GM21786 (cell line): Measurements from ENCODE around the gene C2CD4B.

ENCODE experiments used
- ATAC-seq: cut with Tn5 transposase; IDR thresholded peaks from one replicate; pipeline ENCODE4 v1.9.1; 2021; ENCODE audit not compliant: unreplicated experiment

The C2CD4B gene, protein sequence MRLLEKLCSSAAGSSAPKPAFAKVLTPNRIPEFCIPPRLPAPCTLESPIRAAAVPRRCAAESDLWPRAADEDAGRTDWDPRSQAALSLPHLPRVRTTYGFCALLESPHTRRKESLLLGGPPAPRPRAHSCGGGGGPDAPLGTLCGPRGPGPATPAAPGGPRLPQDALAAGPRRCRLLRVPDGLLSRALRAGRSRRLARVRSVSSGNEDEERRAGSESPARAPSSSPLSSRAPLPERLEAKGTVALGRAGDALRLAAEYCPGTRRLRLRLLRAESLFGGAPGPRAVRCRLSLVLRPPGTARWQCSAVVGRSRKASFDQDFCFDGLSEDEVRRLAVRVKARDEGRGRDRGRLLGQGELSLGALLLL

DNA sequence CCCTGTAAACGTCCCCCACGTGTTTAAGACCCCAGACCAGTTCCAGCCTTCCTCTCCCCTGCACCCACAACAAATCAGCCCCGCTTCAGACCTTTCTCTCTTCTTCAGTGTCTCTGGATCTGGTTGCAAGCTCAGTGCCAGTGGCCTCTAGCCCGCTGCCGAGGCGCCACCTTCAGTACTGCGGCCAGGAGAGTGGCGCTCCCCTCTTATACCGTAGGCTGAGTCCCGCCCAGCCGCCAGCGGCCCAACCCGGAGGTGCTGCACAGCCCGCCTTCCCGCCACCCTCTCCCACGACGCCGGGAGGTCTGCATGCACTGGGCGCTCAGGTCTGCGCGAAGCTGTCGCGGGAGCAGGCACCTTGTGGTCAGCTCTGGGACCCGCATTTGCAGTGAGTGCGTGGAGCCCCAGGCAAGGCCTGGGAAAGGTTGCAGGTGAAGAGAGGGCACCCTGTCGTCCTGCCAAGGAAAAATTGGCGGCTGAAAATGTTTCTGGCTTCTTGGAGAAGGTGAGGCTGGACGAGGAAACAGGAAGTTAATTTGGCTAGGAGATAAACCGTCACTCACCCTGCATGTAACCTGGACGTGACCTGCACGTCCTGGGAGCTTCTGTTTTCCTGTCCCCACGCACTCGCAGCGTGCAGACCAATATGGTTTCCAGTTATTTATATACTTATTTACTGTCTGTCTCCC is at the start of gene C2CD4B:
C2CD4B (minus strand) TSS at position 182 of the 689 bp plus-strand sequence. CDS start 301 bp downstream, outside the sequence.
- ATAC-seq, result no peak

DNA sequence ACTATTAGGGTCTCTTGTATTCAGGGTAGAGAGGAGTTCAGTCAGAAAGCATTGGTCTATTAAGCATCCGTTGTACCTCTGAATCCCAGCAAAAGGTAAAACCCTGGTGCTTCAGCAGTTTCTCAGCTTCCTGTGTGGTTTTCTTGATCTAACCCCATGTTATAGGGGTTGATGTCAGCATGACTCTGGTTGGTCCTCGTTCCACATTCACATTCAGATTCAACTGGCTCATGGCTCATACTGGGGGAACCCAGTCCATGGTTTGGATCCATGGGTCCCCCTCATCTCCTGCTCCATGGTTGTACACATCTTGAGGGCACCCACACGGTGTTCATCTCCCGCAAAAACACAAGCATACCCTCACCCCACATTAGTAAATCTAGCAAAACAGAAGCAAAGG is 47.7 kb upstream of the C2CD4B start:
- ATAC-seq, result no peak

DNA sequence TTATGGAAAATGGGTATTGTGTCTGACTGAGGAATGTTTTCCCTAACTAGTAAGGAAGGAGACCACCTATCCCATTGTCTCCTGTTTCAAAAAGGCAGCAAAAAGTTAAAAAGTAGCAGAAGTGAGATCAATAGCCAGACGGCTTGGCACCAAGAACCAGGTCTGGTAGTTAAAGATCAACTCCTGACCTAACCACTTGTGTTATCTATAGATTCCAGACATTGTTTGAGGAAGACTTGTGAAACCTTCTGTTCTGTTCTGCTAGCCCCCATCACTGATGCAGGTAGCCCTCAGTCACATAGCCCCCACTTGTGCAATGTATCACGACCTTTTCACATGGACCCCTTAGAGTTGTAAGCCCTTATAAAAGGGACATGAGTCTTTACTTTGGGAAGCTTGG is 46.3 kb upstream of the C2CD4B start:
- no peak for ATAC-seq

DNA sequence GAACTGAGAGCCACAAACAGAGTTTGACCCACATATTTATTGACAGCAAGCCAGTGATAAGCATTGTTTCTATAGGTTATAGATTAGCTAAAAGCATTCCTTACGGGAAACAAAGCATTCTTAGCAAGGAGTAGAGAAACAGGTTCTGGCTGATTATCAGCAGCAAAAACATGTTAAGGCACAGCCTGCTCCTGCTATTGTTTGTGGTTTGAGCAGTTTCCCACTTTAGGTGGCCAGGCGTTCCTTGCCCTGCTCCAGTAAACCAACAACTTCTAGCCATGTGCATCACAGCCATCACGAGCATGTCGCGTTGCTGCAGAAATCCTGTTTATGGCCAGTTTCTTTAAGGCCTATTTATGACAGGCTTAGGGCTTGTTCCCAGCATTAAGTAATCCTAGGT is 44.7 kb upstream of the C2CD4B start:
- ATAC-seq, result no peak

DNA sequence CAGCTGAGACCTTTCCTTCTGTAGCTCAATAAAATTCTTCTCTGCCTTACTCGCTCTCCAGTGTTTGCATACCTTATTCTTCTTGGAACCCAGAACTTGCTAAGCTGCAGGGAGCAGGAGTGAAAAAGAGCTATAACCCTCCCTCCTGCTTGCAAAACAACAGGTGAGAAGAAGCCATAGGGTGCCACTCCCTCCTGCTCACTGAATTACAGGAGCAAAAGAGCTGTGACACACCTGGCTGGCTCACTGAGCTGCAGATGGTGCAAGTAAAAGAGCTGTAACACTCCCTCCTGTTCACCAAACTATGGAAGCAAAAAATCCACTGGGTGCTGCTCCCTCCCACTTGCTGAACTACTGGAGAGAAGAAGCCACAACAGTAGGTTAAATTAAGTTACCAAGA is 44.2 kb upstream of the C2CD4B start:
- no peak for ATAC-seq

DNA sequence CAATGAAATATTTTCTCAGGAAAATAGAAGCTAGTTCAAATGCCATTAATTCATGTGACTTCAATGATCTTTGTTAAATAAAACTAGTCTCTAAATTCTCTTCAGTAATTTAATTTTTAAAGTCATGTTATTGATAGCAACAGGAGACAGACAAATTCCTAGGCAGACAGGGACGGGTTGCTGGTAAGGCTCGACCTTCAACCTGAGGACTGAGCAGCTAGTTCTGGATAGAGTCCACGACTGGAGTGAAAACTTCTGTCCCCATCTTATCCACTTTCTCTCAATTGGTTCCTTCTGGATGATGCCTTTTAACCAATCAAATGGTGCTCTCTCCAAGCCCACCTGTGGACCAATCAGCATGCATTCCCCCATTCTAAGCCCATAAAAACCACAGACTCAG is 43.8 kb upstream of the C2CD4B start:
- no peak for ATAC-seq

DNA sequence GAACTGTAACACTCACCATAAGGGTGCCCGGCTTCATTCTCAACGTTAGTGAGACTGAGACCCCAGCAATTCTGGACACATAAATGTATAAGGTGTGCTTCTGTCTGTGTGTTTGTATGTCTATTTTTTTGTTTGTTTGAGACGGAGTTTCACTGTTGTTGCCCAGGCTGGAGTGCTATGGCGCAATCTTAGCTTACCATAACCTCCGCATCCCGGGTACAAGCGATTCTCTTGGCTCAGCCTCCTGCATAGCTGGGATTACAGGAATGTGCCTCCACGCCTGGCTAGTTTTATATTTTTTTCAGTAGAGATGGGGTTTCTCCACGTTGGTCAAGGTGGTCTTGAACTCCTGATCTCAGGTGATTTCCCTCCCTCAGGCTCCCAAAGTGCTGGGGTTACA is 43.3 kb upstream of the C2CD4B start:
- no peak for ATAC-seq

DNA sequence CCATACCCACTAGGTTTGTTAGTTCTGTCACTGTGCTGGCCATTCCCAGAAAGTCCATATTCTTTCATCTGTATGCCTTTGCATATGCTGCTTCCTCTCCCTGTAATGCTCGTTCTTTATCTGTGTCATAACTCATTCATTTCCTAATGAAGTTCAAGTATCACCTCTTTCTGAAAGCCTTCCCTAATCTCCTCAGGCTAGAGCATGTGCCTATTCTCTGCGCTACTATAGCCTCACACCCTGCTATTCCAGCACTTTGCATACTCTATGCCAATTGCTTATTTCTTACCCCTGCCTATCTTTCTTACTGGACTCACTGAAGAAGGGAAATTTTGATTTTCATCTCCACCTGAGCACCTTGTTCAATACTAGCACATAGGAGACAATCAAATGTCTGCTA is 25.6 kb upstream of the C2CD4B start:
- ATAC-seq, result no peak

DNA sequence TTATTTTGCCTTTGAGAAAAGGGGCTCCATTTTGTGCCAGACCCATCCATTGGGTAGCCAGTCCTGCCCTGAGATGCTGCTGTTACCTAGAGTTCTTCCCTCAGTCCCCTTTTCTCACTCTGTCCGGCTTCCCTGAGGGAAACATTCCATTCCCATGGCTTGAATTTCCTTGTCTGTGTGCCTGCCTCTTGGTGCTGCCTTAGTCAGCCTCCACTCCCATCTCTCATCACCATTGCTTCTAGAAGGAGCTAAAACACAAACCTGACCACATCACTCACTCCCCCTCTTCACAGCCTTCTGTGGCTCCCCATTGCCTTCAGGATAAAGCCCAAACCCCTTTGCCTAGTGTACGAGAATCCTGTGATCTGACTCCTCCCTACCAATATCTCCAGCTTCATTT is 25.2 kb upstream of the C2CD4B start:
- no peak for ATAC-seq

DNA sequence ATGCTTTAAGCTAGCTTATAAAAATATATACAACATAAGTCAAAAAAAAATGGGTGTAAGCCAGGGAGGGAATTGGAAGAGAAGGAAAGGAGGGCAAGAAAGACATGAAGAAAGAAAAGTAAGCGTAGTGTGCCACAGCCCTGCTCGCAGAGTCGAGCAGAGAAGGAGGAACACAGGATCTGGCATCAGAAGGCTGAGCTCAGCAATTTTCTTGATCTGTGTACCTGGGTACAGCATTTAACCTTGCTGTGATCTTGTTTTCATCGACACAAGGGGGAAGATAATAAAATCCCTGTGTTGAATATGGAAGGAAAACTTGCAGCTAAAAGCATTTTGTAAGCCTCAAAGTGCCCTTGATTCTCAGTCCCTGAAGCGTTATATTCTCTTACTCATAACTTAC is 23.7 kb upstream of the C2CD4B start:
- ATAC-seq, result no peak

DNA sequence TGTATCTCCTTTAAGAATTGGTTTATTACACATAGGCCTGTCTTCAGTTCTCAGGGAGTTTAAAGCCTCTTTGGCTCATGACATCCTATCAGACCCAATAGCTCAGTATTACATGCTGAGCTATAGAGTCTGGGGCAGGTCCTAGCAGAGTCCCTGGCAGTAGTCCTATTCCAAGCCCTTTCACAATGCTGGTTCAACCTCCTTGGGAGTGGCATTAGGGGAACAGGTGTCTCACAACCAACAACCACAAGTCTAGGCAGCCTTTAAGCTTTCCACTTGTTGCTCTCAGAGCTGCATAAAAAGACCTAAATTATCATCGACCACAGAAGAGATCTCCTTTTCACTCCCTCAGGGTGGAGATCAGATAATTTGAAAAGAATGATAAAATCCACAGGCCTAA is 22.8 kb upstream of the C2CD4B start:
- no peak for ATAC-seq

DNA sequence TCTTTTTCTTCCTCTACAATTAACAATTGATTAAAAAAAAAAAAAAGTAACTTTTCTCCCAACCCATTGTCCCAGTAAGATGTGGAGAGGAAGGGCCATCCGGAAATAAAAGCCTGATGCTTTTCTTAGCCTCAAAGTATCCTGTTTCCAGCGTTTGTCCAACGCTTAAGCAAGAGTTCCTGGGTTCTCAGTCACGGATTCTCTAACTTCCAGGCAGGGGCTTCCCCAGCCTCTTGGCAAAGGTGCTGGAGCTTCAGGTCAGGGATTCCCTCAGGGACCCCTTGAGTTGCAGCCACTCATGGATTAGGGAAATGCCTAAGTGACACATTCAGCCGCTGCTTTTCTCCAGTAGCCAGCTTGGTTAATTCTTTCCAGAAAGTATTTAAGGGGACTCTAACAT is 22.3 kb upstream of the C2CD4B start:
- no peak for ATAC-seq

DNA sequence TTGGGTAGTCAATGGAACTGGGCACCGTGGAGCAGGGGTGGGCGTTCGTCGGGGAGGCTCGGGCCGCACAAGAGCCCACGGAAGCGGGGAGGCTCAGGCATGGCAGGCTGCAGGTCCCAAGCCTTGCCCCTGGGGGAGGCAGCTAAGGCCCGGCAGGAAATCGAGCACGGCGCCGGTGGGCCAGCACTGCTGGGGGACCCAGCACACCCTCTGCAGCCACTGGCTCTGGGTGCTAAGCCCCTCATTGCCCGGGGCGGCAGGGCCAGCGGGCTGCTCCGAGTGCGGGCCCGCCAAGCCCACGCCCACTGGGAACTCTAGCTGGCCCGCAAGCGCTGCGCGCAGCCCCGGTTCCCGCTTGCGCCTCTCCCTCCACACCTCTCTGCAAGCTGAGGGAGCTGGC is 21.5 kb upstream of the C2CD4B start:
- no peak for ATAC-seq

DNA sequence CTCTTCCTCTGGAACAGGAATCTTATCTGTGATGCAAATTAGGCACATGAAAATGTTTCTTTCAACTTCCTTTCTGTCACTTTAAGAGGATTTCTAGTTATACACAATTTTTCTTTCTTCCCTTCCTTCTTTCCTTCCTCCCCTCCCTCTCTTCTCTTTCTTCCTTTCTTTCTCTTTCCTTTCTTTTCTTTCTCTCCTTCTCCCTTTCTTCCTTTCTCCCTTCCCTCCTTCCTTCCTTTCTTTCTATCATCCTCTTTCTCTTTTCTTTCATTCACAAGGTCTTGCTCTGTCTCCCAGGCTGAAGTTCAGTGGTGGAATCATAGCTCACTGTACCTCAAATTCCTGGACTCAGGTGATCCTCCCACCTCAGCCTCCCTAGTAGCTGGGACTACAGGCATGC is 18.0 kb upstream of the C2CD4B start:
- no peak for ATAC-seq

DNA sequence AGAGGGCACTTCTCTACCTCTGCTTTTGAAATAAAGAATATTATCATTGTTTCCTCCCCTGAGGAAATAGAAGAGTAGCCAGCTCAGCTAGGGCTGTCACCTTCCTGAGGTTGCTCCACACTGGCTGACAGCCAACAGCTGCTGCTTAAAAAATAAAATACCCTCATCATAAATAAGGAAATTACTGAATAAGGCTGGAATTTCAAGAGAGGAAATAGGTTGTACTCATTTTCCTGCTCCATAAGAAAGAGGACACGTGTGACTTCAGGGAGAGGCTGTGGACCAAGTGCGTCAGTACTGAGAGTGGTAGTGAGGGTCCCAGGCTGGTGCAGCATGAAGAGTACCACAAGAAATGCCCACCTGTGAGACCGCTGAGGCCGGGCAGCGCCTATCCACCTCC is 8.1 kb upstream of the C2CD4B start:
- ATAC-seq, result no peak

DNA sequence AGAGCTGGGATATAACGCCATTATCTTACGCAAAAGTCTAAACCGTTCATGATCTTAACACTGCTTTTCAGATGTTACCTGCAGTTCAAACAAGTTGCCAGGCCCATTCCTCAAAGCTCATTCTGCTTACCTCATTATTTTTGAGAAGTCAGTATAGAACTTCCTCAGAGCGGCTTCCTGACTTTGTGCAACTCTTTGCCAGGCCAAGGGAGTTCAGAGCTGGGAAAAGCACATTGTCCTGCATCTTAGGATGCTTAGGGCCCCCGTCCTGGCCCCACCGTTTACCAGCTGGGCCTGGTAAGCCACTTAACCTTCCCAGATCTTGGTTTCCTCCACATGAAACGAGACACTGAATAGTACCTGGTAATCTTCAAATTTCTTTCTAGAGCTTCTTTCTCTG is 6.8 kb upstream of the C2CD4B start:
- ATAC-seq, result no peak

DNA sequence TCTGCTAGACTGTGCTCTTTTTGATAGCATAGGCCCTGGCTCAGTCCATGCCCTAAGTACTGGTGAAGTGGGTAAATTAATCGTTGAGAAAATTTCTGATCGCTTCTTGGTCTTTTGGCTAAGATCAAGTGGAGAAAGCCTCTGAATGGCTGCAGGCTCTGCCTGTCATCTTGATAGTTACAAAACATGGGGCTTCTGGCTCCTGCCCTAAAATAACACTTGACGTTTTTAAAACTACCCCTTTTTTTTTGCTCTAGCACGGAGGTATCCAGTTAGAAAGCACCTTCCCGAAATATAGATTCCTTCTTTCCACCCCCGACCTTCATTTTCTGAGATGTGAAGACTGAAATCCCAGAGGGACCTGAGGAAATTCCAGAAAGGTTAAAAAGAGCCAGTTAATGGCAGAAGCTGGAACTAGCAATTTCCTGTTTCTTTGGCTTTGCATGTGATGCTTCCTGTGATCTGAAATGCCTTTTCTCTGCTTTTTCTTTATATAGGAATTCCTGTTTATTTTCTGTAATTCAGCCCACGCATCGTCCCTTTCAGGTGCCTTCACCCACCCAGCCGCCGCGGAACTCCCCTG is 799 bp upstream of the C2CD4B start:
- ATAC-seq, result no peak

DNA sequence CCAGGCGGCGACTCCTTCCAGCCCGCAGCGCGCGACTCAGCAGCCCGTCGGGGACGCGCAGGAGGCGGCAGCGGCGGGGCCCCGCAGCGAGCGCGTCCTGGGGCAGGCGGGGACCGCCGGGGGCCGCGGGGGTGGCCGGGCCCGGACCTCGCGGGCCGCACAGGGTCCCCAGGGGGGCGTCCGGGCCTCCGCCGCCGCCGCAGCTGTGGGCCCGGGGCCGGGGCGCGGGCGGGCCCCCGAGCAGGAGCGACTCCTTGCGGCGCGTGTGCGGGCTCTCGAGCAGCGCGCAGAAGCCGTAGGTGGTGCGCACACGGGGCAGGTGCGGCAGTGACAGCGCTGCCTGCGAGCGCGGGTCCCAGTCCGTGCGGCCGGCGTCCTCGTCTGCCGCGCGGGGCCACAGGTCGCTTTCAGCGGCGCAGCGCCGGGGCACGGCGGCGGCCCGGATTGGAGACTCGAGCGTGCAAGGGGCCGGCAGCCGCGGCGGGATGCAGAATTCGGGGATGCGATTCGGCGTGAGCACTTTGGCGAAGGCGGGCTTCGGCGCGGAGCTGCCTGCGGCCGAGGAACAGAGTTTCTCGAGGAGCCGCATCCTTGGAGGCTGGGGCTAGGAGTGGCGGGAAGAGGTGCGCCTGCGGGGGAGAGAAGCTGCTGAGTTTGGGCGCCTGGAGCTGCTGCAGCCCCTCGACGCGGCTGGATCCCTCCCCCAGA is 535 bp downstream of the C2CD4B start:
- ATAC-seq, result no peak

DNA sequence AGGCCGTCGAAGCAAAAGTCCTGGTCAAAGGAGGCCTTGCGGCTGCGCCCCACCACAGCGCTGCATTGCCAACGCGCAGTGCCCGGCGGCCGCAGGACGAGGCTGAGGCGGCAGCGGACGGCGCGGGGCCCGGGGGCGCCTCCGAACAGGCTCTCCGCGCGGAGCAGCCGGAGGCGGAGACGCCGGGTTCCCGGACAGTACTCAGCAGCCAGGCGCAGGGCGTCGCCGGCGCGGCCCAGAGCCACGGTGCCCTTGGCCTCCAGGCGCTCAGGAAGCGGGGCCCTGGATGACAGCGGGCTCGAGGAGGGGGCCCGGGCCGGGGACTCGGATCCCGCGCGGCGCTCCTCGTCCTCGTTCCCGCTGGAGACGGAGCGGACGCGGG is 1.1 kb downstream of the C2CD4B start:
- ATAC-seq, result no peak

DNA sequence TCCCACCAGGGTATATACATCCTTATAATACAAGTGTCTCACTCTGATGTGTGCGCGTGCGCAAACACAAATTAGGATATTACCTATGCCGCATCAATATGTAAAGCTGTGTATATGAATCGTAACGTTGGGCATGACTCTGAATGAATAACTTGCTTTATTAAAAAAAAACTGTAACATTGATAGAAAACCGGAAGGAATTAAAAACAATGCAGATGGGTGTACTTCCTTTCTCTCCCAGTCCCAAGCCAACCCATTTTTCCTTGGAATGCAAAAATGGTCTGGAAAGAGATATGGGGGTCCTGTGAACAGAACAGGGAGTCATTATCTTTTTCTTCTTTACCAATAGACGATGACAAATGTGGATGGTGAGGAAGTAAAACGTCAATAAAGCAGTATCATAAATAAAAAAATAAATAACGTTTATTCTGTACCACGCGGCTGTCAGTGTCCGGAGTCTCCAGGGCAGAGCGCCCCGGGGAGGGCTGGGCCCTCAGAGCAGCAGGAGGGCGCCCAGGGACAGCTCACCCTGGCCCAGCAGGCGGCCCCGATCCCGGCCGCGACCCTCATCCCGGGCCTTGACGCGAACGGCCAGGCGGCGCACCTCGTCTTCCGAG is 1.6 kb downstream of the C2CD4B start:
- no peak for ATAC-seq

DNA sequence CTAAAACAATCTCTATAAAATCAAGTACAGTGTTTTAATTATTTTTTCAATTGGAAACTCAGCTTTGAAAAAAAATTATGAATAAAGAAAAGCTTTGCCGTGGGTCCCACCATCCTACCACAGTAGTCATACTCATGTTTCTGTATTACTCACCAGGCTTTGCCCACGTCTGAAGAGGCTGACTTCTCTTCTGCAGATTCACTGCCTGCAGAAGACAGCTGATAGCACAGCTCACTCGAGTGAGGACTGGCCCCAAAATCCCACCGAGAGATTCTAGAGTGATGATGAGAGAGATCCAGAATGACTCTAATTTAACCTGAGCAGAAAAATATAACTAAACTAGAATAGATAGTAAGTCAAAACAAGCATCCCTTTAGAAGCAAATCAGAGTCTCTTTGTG is 11.9 kb downstream of the C2CD4B start:
- no peak for ATAC-seq
